ENCODE results near the gene MFAP1. TPM values are rescaled to one million over a fixed set of nuclear protein-coding genes. Genes with fewer than 3 reads are reported as not detected.
"Not testable (repeated sequence)": the region's sequence is repeated elsewhere in the genome, so short reads cannot be mapped to it uniquely, and the experiment has no call there.

MFAP1 gene
- total RNA-seq, 1 donor from 2014 or later: 18.9 TPM

- peak; percentile 80 for ATAC-seq
- intact Hi-C loops (cut with DNase I): loop anchor here (10.0 kb wide), 1 partner anchor 52 kb away; the partner anchor contains the start of gene ELL3
- peak; percentile 94 for DNase-seq (ENCODE audit: missing footprints)
Measured at GRCh38 chr15:43826508-43827341, 2.2 kb upstream of the MFAP1 start, which contains the start of gene WDR76. TSS of gene WDR76 (plus strand) at chr15:43827002. CDS start at chr15:43827033, 31 bp downstream.

- intact Hi-C loops (cut with DNase I): loop anchor here (10.0 kb wide), 1 partner anchor 51 kb away; the partner anchor contains the start of gene ELL3
- DNase-seq (ENCODE audit: missing footprints): no peak
- ATAC-seq: no peak
Measured at GRCh38 chr15:43826029-43826507, 1.6 kb upstream of the MFAP1 start.

GRCh38 chr15:43825305-43825704, 815 bp upstream of the MFAP1 start:
- not testable (repeated sequence) for ATAC-seq; DNase-seq (ENCODE audit: missing footprints)
- intact Hi-C loops (cut with DNase I): loop anchor here (10.0 kb wide), 1 partner anchor 51 kb away; the partner anchor contains the start of gene ELL3

GRCh38 chr15:43821505-43821904, 3.0 kb downstream of the MFAP1 start:
- no peak for ATAC-seq
- no peak for DNase-seq (ENCODE audit: missing footprints)
- intact Hi-C loops (cut with DNase I): loop anchor here (10.0 kb wide), 1 partner anchor 47 kb away; the partner anchor contains the start of gene ELL3

GRCh38 chr15:43815064-43815463, 9.4 kb downstream of the MFAP1 start:
- intact Hi-C loops (cut with DNase I): loop anchor here (10.0 kb wide), 1 partner anchor 60 kb away; no protein-coding TSS in a partner anchor
- not testable (repeated sequence) for ATAC-seq; DNase-seq (ENCODE audit: missing footprints)

GRCh38 chr15:43808960-43809678, 15.4 kb downstream of the MFAP1 start:
- intact Hi-C loops (cut with DNase I): no loop called here
- no peak for DNase-seq (ENCODE audit: missing footprints)
- ATAC-seq: no peak

GRCh38 chr15:43808435-43808950, 16.0 kb downstream of the MFAP1 start:
- DNase-seq (ENCODE audit: missing footprints): no peak
- intact Hi-C loops (cut with DNase I): no loop called here
- no peak for ATAC-seq

- DNase-seq (ENCODE audit: missing footprints); ATAC-seq; intact Hi-C loops (cut with DNase I): not testable (repeated sequence)
Measured at GRCh38 chr15:43802676-43803075, 21.8 kb downstream of the MFAP1 start.

- peak; percentile 90 for ATAC-seq
- intact Hi-C loops (cut with DNase I): no loop called here
- DNase-seq (ENCODE audit: missing footprints): peak; percentile 97
Measured at GRCh38 chr15:43800286-43801141, 24.0 kb downstream of the MFAP1 start, which contains the start of gene HYPK. TSS of gene HYPK (plus strand) at chr15:43800599. CDS start at chr15:43800623, 24 bp downstream.

GRCh38 chr15:43799945-43800285, 24.6 kb downstream of the MFAP1 start, which contains the start of gene SERINC4:
TSS of gene SERINC4 (minus strand) at chr15:43800220. CDS start at chr15:43799986, 234 bp downstream.
- intact Hi-C loops (cut with DNase I): no loop called here
- ATAC-seq: peak; percentile 13
- no peak for DNase-seq (ENCODE audit: missing footprints)

GRCh38 chr15:43799209-43799944, 25.1 kb downstream of the MFAP1 start:
- DNase-seq (ENCODE audit: missing footprints): no peak
- ATAC-seq: no peak
- intact Hi-C loops (cut with DNase I): no loop called here

GRCh38 chr15:43796566-43796965, 27.9 kb downstream of the MFAP1 start:
- ATAC-seq: no peak
- intact Hi-C loops (cut with DNase I): no loop called here
- DNase-seq (ENCODE audit: missing footprints): no peak

- intact Hi-C loops (cut with DNase I): no loop called here
- no peak for DNase-seq (ENCODE audit: missing footprints)
- no peak for ATAC-seq
Measured at GRCh38 chr15:43795997-43796396, 28.5 kb downstream of the MFAP1 start.

GRCh38 chr15:43795197-43795596, 29.3 kb downstream of the MFAP1 start:
- DNase-seq (ENCODE audit: missing footprints) (no peak), ATAC-seq (no peak)
- intact Hi-C loops (cut with DNase I): no loop called here

GRCh38 chr15:43794269-43795037, 30.0 kb downstream of the MFAP1 start:
- ATAC-seq (no peak), DNase-seq (ENCODE audit: missing footprints) (no peak)
- intact Hi-C loops (cut with DNase I): loop anchor here (5.0 kb wide), 1 partner anchor 398 kb away; no protein-coding TSS in a partner anchor

- no peak for ATAC-seq
- no peak for DNase-seq (ENCODE audit: missing footprints)
- intact Hi-C loops (cut with DNase I): loop anchor here (5.0 kb wide), 1 partner anchor 399 kb away; no protein-coding TSS in a partner anchor
Measured at GRCh38 chr15:43793647-43794046, 30.8 kb downstream of the MFAP1 start.
